Activated T-helper 2 cell treated with anti-CD3 and anti-CD28 coated beads, Interferon-gamma antibody, Interleukin-2, Interleukin-4, amounts not matched to agents 10 μg/mL and 5 μg/mL and 100 μg/mL, durations not matched to agents 14 hours and 24 hours and 36 hours (primary cell): ENCODE results near the gene GIMAP6. TPM values are rescaled to one million over a fixed set of nuclear protein-coding genes. Genes with fewer than 3 reads are reported as not detected.

Experiments used
- total RNA-seq: library from RNA; stranded (reverse); gene quantifications from 2 replicates; pipeline ENCODE4 v1.2.3, GENCODE V29; 2022

GIMAP6 gene
- total RNA-seq, 1 donor from 2014 or later = 29.4 TPM

Other genes with a start within 250 kb of the GIMAP6 start
- gene GIMAP8, start 181.8 kb downstream of the GIMAP6 start, total RNA-seq = 6.1 and 7.0 TPM in 2 replicates
- gene GIMAP7, start 117.5 kb downstream of the GIMAP6 start, total RNA-seq = 22.6 and 24.1 TPM in 2 replicates
- gene GIMAP4, start 65.0 kb downstream of the GIMAP6 start, total RNA-seq = 36.7 and 39.1 TPM in 2 replicates
- 29.3 and 30.5 TPM in 2 replicates for gene GIMAP2, start 53.3 kb upstream of the GIMAP6 start, total RNA-seq
- 3.9 and 4.5 TPM in 2 replicates for gene GIMAP1, start 84.2 kb upstream of the GIMAP6 start, total RNA-seq
- gene GIMAP5, start 105.0 kb upstream of the GIMAP6 start, total RNA-seq = 42.9 and 46.7 TPM in 2 replicates
- gene TMEM176B, start 168.0 kb upstream of the GIMAP6 start, total RNA-seq = 0.14 TPM in 1 of 2 replicates, not detected in the other
- gene TMEM176A, start 168.4 kb upstream of the GIMAP6 start, total RNA-seq = not detected in 2 replicates
- gene AOC1, start 220.1 kb upstream of the GIMAP6 start, total RNA-seq = 0.16 TPM in 1 of 2 replicates, not detected in the other